Frontal cortex (tissue), 4 donors: ENCODE results near the gene ELOVL5. TPM values are rescaled to one million over a fixed set of nuclear protein-coding genes. Genes with fewer than 3 reads are reported as not detected.
"Not testable (repeated sequence)": the region's sequence is repeated elsewhere in the genome, so short reads cannot be mapped to it uniquely, and the experiment has no call there.

Experiments
- DNase-seq, 2 donors: peaks; one replicate each; pipeline ENCODE4 v3.0.0; 2012; ENCODE audit warnings: low spot score in 2 of 2
- FAIRE-seq: peaks from 2 replicates; lab custom pipeline; 2012; peaks lifted over from hg19 to GRCh38; lab: Jason Lieb, UNC
- total RNA-seq: library from RNA; depleted of rRNA; stranded (reverse); fragments of >200 nt; gene quantifications from one replicate; pipeline ENCODE4 v1.2.3, GENCODE V29; 2014
- donor health status: control.
- donor health status: control.
- donor health status: control.

The ELOVL5 gene
- total RNA-seq, 1 donor from 2014 or later, result 50.5 TPM

GRCh38 chr6:53360093-53360912, 11.6 kb upstream of the ELOVL5 start:
- FAIRE-seq, result peak; percentile 17
- no peak for DNase-seq

DNA sequence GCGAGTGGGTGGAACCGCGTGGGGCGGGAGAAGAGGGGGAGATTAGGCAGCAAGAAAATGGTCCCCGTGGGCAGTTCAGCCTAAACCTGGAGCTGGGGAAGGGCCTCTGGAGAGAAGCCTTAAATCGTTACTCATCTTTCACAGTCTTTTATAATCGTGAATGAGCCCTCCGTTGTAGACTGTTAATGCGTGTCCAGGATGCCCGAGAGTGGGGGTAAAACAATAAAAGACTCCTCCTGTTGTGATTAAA, 11.0 kb upstream of the ELOVL5 start:
- DNase-seq, result no peak
- FAIRE-seq, result no peak

DNA sequence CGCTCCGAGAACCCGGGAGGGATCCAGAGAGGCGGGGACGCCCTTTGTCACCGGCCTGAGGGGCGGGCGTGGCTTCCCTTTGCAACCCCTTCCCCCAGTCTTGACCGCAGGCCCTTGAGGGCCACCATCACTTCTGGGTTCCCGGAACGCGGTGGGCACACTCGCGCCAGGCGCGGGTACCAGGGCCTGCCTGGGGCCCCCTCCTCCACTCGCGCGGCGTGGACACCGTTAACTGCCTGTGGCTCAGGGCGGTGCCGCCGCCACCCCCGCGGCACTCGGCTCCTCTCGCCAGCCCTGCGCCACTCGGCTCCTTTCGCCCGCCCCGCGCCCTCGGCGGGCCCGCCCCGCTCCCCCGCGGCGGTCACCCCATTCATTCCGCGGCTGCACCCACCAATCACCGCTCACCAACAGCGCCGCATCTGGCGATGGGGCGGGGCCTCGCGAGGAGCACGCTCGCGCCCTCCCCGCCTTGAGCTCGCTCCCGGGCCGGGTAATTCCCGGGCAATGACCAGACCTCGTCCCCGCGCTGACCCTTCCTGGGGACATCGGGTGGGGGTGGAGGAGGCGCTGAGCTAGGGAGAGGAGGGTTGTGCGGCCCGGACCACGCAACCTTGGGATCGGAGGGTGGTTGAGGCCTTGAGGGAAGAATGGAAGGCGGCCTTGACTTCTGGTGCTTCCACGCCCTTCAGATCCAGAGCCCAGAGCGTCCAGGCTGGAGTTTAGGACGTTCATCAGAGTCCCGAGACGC, 10.5 kb upstream of the ELOVL5 start:
- DNase-seq (peak; percentile 96 to 97), FAIRE-seq (no peak)

GRCh38 chr6:53358440-53359094, 9.8 kb upstream of the ELOVL5 start:
- no peak for DNase-seq
- FAIRE-seq, result no peak

GRCh38 chr6:53357576-53358360, 9.0 kb upstream of the ELOVL5 start:
- FAIRE-seq (no peak), DNase-seq (no peak)

- no peak for FAIRE-seq
- no peak for DNase-seq
Observed at GRCh38 chr6:53353624-53354023, 4.9 kb upstream of the ELOVL5 start.

DNA sequence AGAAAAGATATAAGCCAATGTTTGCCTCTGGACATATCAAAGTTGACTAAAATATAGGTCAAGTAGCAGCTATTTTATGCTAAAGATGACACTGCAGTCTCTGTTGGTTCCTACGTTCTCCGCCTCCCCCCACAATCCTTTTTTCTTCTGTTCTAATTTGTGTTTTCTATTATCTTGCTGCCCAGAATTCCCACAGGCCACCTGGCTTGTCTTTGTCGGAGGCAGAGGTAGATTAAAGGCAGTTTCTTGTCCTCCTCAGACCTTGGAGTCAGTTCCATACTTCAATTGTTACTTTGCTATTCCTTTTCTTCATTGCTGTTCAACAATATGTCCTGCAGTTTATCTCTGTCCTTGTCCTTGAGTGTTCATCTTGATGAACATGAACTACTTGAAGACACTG, 3.6 kb upstream of the ELOVL5 start:
- DNase-seq (no peak), FAIRE-seq (no peak)

GRCh38 chr6:53349209-53349693, 501 bp upstream of the ELOVL5 start:
- no peak for DNase-seq
- no peak for FAIRE-seq

DNA sequence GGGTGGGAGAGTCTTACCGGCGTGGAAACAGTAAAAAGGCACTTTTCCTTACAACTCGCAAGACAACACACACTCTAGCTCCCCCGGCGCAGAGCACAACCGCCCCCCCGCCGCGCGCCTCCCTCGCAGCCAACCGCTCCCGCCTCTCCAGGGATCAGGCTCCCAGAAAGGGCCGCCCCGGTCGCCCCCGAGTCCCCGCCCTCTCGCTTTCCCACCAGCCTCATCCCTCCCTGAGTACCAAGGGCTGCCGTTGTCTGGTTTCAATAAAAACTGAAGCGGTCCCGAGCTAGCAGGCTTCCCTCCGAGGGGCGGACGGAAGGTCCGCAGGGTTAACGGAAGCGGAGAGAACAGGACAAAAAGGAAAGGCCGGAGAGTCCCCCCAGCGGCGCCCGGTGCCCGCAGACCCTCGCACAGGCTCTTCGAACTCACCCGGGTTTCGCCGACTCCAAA, 804 bp downstream of the ELOVL5 start:
- FAIRE-seq (no peak), DNase-seq (peak; percentile 56 to 57)

GRCh38 chr6:53347250-53347920, 1.4 kb downstream of the ELOVL5 start:
- FAIRE-seq, result no peak
- DNase-seq, result no peak

- not testable (repeated sequence) for DNase-seq, FAIRE-seq
Observed at GRCh38 chr6:53346049-53346448, 2.7 kb downstream of the ELOVL5 start.

- FAIRE-seq (no peak), DNase-seq (no peak)
Observed at GRCh38 chr6:53344969-53345368, 3.8 kb downstream of the ELOVL5 start.

- FAIRE-seq, result no peak
Observed at GRCh38 chr6:53343092-53343491, 5.7 kb downstream of the ELOVL5 start.

DNA sequence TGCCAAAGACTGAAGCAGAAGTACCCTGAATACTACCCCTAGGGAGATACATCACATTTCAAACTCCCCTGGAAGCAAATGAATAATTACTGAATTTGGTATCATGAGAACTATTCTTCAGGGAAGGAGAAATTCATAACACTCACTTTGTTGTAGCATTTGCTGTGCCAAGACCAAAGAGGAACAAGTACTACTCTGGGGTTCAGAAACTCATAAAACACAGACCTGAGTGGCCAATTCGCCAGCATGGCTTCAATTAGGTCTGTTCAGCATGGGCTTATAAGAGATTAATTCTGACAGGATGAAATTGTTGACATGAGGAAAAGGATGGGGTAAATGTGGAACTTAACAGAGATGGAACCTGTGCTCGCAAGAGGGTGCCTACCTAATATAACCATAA, 6.5 kb downstream of the ELOVL5 start:
- FAIRE-seq (no peak), DNase-seq (no peak)

More at GRCh38 chr6:53343092-53343491, 5.7 kb downstream of the ELOVL5 start:
- DNase-seq, result no peak

- no peak for FAIRE-seq
- DNase-seq, result no peak
Observed at GRCh38 chr6:53340536-53340935, 8.2 kb downstream of the ELOVL5 start.

DNA sequence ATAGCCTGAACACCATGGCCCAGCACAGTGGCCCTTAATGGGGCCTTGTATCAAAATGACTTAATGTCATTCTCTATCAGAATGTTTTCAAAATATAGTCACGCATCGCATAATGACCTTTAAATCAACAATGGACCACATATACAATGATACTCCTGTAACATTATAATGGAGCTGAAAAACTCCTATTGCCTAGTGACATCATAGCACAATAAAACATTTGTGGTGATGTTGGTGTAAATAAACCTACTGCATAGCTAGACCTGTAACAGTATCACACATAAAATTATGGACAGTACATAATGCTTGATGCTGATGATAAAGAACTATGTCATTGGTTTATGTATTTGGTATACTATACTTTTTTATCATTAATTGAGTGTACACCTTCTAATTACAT, 9.3 kb downstream of the ELOVL5 start:
- FAIRE-seq, result no peak
- DNase-seq, result no peak

GRCh38 chr6:53338304-53338703, 10.4 kb downstream of the ELOVL5 start:
- FAIRE-seq, result no peak
- no peak for DNase-seq

DNA sequence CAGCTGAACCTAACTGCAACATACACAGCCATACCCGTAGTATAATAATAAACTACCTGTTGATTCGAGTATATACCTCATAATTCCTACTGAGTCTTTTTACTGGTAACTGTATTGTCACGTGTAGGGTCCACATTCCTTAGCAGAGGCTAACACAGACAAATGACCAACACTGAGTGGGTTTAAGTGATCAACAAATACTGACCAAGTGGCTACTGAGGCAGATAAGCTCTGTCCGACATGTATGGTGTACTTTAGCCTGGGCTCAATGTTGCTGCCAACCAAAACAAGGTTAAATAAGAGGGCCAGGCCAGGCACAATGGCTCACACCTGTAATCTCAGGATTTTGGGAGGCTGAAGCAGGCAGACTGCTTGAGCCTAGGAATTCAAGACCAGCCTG, 12.7 kb downstream of the ELOVL5 start:
- FAIRE-seq (no peak), DNase-seq (no peak)

GRCh38 chr6:53335224-53335994, 13.3 kb downstream of the ELOVL5 start:
- DNase-seq (no peak), FAIRE-seq (no peak)
